Medulla oblongata (tissue), 1 donor: ENCODE measurements around the gene C5.

Experiments
- DNase-seq: peaks from one replicate; pipeline ENCODE4 v3.0.0-alpha.2; 2015; ENCODE audit errors: extremely low spot score

The C5 gene

DNA sequence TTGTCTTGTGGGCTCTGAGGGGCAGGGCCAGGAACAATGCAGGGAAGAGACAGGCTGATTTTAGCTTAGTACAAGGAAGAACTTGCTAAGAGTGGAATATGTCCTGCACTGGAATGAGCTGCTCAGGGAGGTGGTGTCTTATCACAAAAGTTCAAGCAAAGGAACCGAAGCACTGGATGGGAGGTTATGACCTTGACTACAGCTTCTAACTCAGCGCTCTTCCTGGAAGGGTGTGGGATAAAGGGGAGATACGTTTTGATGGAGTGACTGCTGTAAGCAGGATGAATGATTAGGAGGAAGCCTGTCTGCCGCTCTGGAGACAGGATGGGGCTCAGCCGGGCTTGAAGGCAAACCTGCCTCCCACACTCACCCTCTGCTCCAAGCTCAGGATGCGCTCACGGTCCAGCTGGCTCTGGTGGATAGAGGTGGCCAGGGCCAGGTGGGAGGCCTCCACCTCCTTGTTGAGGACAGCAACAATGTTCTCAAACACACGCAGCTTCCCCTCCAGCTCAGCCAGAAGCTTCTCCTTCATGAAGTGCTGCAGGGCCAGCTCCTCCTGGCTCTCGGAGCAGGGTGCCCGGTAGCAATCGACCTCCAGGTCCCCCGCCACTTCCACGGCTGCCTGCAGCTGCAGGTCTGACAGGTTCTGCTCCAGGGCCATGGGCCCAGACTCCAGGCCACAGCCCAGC is 137.0 kb downstream of the C5 start:
- DNase-seq: no peak

DNA sequence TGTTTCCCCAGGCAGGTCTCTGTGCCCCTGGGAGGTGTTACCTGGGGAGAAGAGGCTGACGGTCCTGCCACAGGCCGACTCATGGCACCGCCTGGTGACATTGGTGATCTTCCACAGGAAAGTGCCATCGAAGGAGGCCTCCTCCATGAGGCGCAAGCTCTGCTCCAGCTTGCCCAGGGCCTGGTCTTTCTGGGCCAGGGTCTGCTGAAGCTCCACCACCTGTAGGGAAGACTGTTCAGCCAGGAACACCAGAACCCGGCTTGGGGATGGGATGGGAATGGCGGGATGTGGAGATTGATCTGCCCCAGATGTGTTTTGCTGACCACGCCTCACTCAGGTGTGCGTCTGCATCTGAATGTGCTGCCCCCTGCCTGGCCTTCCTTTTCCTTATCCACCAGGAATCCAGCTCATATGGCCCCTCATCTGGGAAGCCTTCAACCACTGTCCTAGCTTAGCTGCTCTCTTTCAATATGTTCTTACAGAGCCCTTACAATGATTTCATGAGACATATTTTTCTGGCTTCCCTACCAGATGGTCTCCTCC is 138.7 kb downstream of the C5 start:
- DNase-seq: no peak

DNA sequence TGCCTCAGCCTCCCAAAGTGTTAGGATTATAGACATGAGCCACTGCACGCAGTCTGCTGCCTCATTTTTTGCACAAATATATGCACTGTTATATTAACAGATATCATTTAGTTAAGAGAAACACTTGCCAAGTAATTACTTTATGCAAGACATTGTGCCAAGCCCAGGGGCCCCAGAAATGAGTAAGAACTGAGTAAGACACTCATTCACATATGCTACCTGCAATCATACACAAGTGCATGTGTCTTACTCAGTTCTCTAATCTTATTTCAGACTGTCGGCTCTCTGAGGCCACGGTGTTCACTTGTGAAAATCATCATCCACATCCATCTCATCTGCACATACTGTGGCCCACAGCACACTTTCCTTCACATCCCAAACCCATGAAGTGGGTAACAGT is 139.4 kb downstream of the C5 start:
- DNase-seq: no peak

DNA sequence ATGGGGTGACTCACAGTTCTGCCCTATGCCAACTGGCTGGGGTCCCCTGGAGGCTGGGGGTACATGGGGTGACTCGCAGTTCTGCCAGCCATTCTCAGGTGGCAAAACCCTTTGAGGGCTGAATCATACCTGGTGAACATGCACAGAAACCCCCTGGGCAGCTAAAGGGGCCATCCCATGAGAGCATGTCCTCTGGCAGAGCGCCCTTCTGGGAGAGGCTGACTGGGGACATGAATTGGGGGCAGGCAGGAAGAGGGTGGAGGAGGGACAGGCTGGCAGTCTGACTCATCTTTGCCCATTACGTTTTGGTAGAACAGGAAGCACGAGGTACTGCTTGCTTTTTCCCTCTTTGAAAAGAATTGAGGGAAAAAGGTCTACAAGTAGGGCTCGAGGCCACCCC is 140.2 kb downstream of the C5 start:
- DNase-seq: no peak

DNA sequence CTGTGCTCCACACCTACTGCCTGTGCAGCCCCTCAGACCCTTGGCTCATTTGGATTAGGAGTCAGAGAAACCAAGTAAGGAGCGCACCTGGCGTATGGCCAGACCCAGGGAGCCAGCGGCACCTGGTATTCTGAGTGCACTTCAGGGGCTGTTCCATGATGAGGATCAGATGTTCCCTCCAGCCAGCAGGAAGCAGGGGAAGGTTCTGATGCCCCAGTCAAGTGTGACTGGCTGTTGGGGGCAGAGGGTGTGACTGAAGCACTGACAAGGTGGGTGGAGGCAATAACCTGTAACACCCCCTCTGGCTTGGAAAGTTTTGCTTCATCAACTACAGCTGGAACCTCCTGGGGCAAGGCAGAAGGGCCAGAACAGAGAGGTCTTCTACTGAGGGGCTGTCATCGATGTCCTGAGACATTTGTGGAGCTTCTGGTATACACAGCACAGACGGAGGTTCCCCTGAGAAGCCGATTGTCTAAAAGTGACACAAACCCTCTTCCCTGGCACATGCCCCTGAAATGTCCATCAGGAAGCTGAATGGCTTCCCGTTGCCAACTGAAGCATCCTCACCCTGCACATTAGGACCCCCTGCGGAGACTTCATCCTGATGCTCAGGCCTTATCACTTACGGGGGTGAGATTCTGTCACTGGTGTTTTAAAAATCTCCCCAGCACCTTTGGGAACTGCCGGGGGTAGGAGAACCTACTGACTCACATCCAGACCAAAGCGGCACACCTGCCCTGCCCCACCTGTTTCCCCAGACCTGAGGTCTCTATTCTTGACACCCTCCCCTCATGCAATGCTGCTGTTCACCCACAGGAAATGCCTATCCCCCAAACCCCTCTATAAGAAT is 144.5 kb downstream of the C5 start:
- no peak for DNase-seq

DNA sequence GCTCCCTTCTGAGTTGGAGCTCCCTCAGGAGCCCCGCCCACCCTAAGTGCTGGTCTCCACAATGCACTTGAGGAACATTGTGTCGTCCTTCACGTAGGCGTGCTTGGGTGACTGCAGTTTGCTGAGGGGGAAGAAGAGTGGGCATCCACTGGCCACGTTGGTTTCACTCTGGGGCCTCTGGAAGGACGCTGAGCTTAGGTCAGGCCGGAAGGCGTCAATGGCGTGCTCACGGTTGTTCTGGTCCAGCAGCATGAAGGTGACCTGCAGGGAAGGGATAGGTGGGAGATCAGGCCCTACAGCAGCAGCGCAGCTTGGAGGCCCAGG is 145.1 kb downstream of the C5 start:
- no peak for DNase-seq

DNA sequence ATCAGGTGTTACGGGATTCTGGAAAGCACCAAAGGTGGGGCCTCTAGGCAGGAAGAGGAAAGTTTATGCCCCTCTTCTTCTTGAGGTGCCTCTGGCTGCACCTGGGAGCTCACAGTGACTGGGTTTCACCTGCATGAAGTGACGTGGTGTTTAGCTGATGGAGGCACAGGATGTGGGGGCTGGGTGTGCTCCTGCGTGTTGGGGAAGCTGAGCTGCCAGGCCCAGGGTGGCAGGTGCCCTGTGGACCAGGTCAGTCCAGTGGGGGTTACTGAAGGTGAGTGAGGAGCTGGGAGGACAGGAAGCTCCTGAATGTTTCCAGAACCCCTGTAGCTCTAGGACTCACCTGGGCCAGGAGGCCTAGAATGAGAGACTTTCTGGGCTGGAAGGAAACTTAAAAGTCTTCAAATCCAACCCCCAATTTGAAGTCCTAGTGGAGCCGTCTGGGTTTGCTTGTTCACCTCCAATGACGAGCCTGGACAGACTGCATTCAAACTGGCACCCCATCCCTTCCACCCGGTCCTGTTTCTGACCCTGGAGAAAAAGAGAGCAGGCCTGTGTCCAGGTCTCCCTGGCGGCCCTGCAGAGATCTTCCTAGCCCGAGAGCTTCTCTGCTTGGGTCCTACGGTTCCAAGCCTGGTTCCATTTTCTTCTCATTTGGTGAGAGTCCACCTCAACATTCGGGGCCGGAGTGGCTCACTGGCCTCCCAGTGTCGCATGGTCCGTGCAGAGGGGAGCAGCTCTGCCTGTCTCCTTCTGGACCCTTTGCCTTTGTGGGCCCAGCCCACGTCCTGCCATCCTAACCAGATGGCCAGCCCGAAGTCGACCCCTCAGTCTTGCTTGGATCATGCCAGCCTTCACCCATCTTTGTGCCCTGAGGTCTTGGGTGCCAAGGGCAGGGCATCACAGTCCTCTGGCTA is 145.8 kb downstream of the C5 start:
- DNase-seq: no peak

DNA sequence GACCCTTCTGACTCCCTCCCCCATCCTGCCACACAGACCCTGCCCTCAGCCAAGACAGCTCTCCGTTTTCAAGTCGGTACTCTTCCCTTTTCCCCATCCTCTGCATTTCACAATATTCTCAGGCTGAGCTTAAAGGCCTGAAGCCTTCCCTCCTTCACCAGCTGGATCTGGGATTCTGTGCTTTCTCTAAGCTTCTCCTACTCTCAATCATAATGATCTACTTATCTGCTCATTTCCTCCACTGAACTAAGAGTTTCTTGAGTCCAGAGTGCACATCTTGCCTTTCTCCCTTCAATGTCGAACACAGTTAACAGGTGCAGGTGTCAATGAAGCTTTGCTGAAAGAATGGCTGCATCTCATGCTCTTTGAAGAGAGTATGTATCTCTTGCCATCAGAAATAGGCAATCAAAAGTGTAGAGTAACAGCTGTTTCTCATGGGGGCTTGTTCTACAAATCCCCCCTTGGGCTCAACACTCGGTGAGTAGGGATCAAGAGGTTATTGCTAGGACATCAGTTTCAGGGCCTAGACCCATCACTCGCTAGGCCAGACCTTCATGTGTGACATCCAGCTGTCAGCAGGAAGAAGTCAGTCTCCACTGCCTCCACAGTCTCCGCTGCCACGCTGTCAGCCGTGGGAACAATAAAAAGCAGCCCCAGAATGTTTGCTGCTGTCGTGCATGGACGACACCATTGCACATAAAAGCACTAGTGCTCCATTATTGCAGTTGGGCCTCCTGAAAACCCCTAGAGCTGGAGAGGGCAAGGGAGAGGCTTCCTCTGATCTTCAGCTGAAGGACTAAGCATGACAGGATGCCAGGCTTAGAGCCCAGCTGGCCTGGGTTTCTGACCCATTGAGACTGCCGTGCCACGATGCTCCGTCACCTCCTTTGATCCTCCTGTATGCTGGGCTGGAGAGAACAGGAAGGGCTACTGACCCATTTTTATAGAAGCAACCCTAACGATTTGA is 147.2 kb downstream of the C5 start:
- no peak for DNase-seq
